Measurements from ENCODE around the gene ACO2. TPM values are rescaled to one million over a fixed set of nuclear protein-coding genes. Genes with fewer than 3 reads are reported as not detected.

Gene ACO2
- total RNA-seq, 2 experiments from 2014 or later: 61.5 to 107 TPM

DNA sequence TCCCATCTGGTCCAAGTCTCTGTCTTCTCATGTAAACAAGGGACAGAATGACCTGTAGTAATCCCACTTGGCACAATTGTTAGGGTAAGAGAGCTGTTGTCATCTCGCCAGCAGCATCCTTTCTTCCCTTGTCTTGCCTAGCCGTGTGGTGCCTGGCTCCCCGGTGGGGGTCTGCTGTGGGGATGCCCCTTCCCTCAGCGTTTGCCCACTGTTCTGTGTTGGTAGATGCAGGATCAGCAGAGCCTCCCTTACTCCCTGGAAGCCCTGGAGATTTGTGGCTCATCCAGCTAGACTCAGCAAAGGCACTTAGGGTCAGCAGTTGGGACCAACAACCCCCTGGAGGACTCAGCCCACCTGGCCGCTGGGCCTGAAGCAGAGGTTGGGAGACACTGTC lies 13.0 kb downstream of the ACO2 start:
- ChIA-PET POLR2A (interaction anchor here (0.7 to 0.9 kb wide), 2 partner anchors 9 to 108 kb away, joined by 4 read pairs; partner anchors contain the start of gene PMM1), CTCF (ENCODE audit: unreplicated experiment) (no interaction called here)
- peaks cover 31% of the 10 kb centered on the region for H4K20me1 ChIP-seq (ENCODE audit: insufficient read depth, low read length)
- no peak for TF ChIP-seq EZH2phosphoT487 (IDR thresholded peaks at IDR 0.05; ENCODE audit: borderline replicate concordance, low read depth, low read length)
- TF ChIP-seq, protein P1, sequence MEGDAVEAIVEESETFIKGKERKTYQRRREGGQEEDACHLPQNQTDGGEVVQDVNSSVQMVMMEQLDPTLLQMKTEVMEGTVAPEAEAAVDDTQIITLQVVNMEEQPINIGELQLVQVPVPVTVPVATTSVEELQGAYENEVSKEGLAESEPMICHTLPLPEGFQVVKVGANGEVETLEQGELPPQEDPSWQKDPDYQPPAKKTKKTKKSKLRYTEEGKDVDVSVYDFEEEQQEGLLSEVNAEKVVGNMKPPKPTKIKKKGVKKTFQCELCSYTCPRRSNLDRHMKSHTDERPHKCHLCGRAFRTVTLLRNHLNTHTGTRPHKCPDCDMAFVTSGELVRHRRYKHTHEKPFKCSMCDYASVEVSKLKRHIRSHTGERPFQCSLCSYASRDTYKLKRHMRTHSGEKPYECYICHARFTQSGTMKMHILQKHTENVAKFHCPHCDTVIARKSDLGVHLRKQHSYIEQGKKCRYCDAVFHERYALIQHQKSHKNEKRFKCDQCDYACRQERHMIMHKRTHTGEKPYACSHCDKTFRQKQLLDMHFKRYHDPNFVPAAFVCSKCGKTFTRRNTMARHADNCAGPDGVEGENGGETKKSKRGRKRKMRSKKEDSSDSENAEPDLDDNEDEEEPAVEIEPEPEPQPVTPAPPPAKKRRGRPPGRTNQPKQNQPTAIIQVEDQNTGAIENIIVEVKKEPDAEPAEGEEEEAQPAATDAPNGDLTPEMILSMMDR (conservative IDR thresholded peaks at IDR 0.05; ENCODE audit: low read length): no peak
- peaks cover 57% of the 10 kb centered on the region for H3K36me3 ChIP-seq (ENCODE audit: insufficient read depth, low read length)
- intact Hi-C loops (cut with micrococcal nuclease; ENCODE audit: unreplicated experiment): no loop called here
- H3K4me1 ChIP-seq (ENCODE audit: insufficient read depth, low read length, poor library complexity, severe bottlenecking): peaks cover 47% of the 10 kb centered on the region
- no TSS peak for BruUV-seq (replicated peaks)
- H3K4me3 ChIP-seq (ENCODE audit: low read depth, low read length, poor library complexity, severe bottlenecking): no peak overlapping the region
- H3K79me2 ChIP-seq (ENCODE audit: insufficient read depth, low read depth, low read length): peaks cover 95% of the 10 kb centered on the region
- peak overlapping the region; percentile 25; the same call in 1 of the 2 replicates for H3K4me2 ChIP-seq (ENCODE audit: low read length)
- no peaks in the 10 kb centered on the region for H3K9me3 ChIP-seq (ENCODE audit: low read length)
- H2AFZ ChIP-seq (ENCODE audit: low read length): no peak overlapping the region
- H3K9me2 ChIP-seq (ENCODE audit: insufficient read depth, low read length): no peaks in the 10 kb centered on the region
- peak overlapping the region; percentile 9 for H3K27ac ChIP-seq (ENCODE audit: low read depth, low read length, poor library complexity, severe bottlenecking)
- no peak for DNase-seq (ENCODE audit: low spot score)

DNA sequence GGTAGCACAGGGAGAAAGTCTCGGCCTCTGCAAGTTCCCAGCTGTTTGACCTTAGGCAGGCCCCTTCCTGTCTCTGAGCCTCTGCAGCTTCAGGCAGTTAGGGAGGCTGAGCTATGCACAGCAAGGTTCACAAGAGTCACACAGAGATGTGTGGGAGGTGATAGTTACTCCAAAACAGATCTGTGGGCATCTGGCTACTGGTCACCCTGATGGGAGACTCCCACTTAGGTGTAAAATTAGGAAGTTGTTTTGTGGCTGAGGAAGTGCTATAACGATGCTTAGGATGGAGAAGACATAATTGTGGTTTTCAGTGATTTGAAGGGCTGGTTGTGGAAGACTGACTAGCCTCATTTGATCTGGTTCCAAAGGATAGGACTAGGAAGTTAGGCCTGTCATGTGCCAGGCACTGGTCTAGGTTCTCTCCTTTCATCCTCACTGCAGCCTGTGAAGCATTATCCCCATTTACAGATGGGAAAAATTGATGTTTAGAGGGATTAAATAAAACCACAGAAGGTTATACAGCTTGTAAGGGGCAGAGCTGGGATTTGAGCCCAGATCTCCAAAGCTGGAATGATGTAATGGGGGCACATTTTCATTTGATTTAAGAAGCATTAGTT lies 13.5 kb downstream of the ACO2 start:
- TF ChIP-seq, protein P1 (conservative IDR thresholded peaks at IDR 0.05; ENCODE audit: low read length): no peak
- TF ChIP-seq EZH2phosphoT487 (IDR thresholded peaks at IDR 0.05; ENCODE audit: borderline replicate concordance, low read depth, low read length): no peak
- H4K20me1 ChIP-seq (ENCODE audit: insufficient read depth, low read length): peaks cover 33% of the 10 kb centered on the region
- no peak overlapping the region for H3K4me3 ChIP-seq (ENCODE audit: low read depth, low read length, poor library complexity, severe bottlenecking)
- peak; percentile 15 for DNase-seq (ENCODE audit: low spot score)
- H2AFZ ChIP-seq (ENCODE audit: low read length): no peak overlapping the region
- ChIA-PET POLR2A (interaction anchor here (0.5 to 0.9 kb wide), 3 partner anchors 9 to 530 kb away, joined by 4 read pairs; partner anchors contain the start of gene PMM1), CTCF (ENCODE audit: unreplicated experiment) (no interaction called here)
- peaks cover 58% of the 10 kb centered on the region for H3K36me3 ChIP-seq (ENCODE audit: insufficient read depth, low read length)
- BruUV-seq (replicated peaks): no TSS peak
- H3K27ac ChIP-seq (ENCODE audit: low read depth, low read length, poor library complexity, severe bottlenecking): peak overlapping the region; percentile 9
- H3K4me1 ChIP-seq (ENCODE audit: insufficient read depth, low read length, poor library complexity, severe bottlenecking): peaks cover 47% of the 10 kb centered on the region
- H3K9me2 ChIP-seq (ENCODE audit: insufficient read depth, low read length): no peaks in the 10 kb centered on the region
- peaks cover 95% of the 10 kb centered on the region for H3K79me2 ChIP-seq (ENCODE audit: insufficient read depth, low read depth, low read length)
- no peaks in the 10 kb centered on the region for H3K9me3 ChIP-seq (ENCODE audit: low read length)
- peak overlapping the region; percentile 25; the same call in 1 of the 2 replicates for H3K4me2 ChIP-seq (ENCODE audit: low read length)
- intact Hi-C loops (cut with micrococcal nuclease; ENCODE audit: unreplicated experiment): no loop called here

DNA sequence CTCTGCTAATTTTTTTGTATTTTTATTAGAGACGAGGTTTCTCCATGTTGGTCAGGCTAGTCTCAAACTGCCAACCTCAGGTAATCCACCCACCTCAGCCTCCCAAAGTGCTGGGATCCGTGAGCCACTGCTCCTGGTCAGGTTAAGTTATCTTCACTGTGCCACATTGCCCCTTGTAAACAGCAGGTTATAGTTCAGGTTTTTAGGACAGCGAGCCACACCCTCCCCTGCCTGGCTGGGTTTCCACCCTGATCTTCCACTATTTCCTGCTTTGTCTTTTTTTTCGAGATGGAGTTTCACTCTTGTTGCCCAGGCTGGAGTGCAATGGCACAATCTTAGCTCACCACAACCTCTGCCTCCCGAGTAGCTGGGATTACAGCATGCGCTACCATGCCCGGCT lies 16.1 kb downstream of the ACO2 start:
- intact Hi-C loops (cut with micrococcal nuclease; ENCODE audit: unreplicated experiment): no loop called here
- Histone ChIP-seq H3K4me2 (ENCODE audit: low read length) (no peak overlapping the region), H4K20me1 (ENCODE audit: insufficient read depth, low read length) (peaks cover 34% of the 10 kb centered on the region), H3K4me3 (ENCODE audit: low read depth, low read length, poor library complexity, severe bottlenecking) (no peak overlapping the region), H2AFZ (ENCODE audit: low read length) (no peak overlapping the region), H3K9me3 (ENCODE audit: low read length) (no peaks in the 10 kb centered on the region), H3K4me1 (ENCODE audit: insufficient read depth, low read length, poor library complexity, severe bottlenecking) (peaks cover 23% of the 10 kb centered on the region), H3K79me2 (ENCODE audit: insufficient read depth, low read depth, low read length) (peaks cover 95% of the 10 kb centered on the region), H3K36me3 (ENCODE audit: insufficient read depth, low read length) (peaks cover 58% of the 10 kb centered on the region), H3K9me2 (ENCODE audit: insufficient read depth, low read length) (no peaks in the 10 kb centered on the region), H3K27ac (ENCODE audit: low read depth, low read length, poor library complexity, severe bottlenecking) (no peak overlapping the region)
- ChIA-PET CTCF (ENCODE audit: unreplicated experiment) (no interaction called here), POLR2A (no interaction called here)
- TF ChIP-seq, protein P1 (conservative IDR thresholded peaks at IDR 0.05; ENCODE audit: low read length): no peak
- TF ChIP-seq EZH2phosphoT487 (IDR thresholded peaks at IDR 0.05; ENCODE audit: borderline replicate concordance, low read depth, low read length): no peak
- DNase-seq (ENCODE audit: low spot score): no peak
- no TSS peak for BruUV-seq (replicated peaks)

All from OCI-LY7 (cell line).